SU-DHL-6 (cell line): ENCODE results near the gene PPP3CA.

Source experiments
- CTCF ChIP-seq: fragments of 200-600 bp; sonication (generic); IDR thresholded peaks from one replicate; pipeline ENCODE4 v1.5.1; 2017; ENCODE audit warnings: antibody characterized with exemption, mild to moderate bottlenecking, low read length, moderate library complexity; ENCODE audit not compliant: insufficient read depth, poor library complexity, severe bottlenecking
- EZH2phosphoT487 ChIP-seq: fragments of 200-600 bp; sonication (generic), shearing (Covaris generic); conservative IDR thresholded peaks from 2 replicates; pipeline ENCODE4 v1.6.1; 2018; ENCODE audit warnings: mild to moderate bottlenecking, antibody characterized with exemption, low read length, moderate library complexity, mixed read lengths

- TF ChIP-seq CTCF (no peak), EZH2phosphoT487 (no peak)
These were observed 17.7 kb downstream of the PPP3CA start for GRCh38 chr4:101329592-101329991.
